GM12864 (cell line): ENCODE measurements around the gene C9orf40.

Source experiments
- DNase-seq: peaks from one replicate; pipeline ENCODE4 v3.0.0-alpha.2; 2011; ENCODE audit warnings: low read depth
- H3K4me3 ChIP-seq: 2 replicates; pipeline ENCODE4 v1.5.1; 2011; ENCODE audit warnings: mild to moderate bottlenecking, low read depth, low read length, control low read depth
- TF ChIP-seq, protein P1 (sequence below): IDR thresholded peaks from 2 replicates; pipeline ENCODE4 v1.5.1; 2011; ENCODE audit warnings: low read depth, mild to moderate bottlenecking, moderate library complexity, low read length, control low read depth, inconsistent platforms; ENCODE audit errors: missing control alignments

C9orf40 gene, protein sequence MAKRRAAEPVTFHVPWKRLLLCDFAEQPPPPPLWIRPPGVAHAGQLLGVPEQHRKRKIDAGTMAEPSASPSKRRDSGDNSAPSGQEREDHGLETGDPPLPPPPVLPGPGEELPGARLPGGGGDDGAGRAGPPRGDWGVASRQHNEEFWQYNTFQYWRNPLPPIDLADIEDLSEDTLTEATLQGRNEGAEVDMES

DNA sequence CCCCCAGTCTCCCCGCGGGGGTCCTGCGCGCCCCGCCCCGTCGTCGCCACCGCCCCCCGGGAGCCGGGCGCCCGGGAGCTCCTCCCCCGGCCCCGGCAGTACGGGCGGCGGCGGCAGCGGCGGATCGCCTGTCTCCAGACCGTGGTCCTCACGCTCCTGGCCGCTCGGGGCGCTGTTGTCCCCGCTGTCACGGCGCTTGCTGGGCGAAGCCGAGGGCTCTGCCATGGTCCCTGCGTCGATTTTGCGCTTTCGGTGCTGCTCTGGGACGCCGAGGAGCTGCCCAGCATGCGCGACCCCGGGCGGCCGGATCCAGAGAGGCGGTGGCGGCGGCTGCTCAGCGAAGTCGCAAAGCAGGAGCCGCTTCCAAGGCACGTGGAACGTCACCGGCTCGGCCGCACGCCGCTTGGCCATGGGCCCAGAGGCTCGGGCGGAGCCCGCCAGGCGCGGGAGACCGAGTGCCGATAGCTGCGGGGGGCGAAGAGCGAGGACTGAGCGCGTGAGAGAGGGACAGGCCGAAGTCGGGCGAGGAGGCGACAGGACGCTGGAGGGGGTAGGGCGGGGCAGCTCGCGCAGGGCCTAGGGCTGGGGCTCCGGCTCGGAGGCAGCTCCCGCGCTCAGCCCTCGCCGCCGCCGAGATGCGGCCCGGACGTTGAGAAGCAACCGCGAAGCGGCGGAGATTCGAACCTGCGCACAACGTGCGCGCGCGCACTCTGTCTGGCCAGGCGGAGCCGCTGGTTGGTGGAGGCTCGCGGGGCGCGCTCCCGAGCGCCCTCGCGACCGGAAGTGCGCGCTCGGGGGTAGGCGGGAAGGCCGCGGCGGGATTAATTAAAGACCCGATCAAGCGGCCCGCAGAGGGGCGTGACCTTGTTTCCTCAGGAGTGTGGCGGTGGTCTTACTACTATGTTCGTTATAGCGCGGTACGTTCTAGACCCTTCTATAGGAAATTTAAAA, at the start of gene C9orf40:
C9orf40 (minus strand) TSS at position 712 of the 951 bp plus-strand sequence; CDS start at position 411, 301 bp downstream.
- H3K4me3 ChIP-seq, result peak within 1 kb of the TSS; percentile 73
- DNase-seq, result peak; percentile 69
- TF ChIP-seq, protein P1, sequence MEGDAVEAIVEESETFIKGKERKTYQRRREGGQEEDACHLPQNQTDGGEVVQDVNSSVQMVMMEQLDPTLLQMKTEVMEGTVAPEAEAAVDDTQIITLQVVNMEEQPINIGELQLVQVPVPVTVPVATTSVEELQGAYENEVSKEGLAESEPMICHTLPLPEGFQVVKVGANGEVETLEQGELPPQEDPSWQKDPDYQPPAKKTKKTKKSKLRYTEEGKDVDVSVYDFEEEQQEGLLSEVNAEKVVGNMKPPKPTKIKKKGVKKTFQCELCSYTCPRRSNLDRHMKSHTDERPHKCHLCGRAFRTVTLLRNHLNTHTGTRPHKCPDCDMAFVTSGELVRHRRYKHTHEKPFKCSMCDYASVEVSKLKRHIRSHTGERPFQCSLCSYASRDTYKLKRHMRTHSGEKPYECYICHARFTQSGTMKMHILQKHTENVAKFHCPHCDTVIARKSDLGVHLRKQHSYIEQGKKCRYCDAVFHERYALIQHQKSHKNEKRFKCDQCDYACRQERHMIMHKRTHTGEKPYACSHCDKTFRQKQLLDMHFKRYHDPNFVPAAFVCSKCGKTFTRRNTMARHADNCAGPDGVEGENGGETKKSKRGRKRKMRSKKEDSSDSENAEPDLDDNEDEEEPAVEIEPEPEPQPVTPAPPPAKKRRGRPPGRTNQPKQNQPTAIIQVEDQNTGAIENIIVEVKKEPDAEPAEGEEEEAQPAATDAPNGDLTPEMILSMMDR, result peak; percentile 87

DNA sequence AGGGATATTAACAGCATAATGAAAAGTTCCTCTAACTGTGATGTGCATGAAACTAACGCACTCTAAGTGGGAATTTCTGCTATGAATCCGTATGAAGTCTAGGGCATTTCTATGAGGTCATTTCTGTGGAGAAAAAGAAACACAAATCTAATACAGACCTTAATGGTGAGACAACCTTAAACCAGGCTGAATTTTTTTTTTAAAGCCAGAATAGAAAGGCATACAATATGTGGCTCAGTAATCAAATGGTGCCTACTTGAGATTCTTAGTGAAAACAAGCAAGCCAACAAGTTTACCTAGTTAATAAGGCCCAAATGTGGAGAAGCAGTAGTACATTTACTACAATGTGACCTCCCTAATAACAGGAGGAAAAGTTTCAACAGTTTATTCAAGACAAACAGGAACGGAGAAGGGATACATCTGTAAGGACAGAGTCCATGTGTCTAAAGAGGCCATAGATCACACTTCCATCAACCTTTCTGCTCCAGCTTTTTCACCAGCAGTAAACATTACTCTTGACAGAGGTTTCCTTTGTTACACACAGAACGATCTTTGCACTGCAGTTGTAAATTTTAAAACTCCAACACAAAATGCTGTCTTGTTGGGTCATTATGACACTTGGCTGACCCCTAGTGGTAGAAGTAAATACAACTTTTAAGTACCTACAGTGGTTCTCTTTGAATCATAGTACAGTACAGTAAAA, 49.2 kb upstream of the C9orf40 start:
- TF ChIP-seq, protein P1, result peak; percentile 71
- no peak overlapping the region for H3K4me3 ChIP-seq
- DNase-seq, result peak; percentile 75

DNA sequence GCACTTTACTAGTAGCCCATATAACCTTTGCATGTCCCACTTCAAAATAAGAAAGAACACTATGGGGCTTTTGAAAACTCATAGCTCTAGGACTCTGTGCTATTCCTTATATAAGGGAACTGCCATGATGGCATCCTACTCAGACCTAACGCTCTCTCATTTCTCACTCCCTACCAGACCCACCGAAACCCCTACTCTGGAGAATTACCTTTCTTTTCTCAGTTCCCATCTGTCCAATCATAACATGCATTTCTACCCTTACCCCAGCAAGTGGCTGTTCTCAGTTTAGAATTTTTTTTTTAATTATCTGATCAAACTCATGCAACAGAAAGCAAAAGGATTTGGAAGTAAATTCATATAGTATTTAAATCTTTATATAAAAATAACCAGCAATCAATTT, 48.1 kb upstream of the C9orf40 start:
- no peak overlapping the region for H3K4me3 ChIP-seq
- TF ChIP-seq, protein P1, result no peak
- DNase-seq, result no peak

DNA sequence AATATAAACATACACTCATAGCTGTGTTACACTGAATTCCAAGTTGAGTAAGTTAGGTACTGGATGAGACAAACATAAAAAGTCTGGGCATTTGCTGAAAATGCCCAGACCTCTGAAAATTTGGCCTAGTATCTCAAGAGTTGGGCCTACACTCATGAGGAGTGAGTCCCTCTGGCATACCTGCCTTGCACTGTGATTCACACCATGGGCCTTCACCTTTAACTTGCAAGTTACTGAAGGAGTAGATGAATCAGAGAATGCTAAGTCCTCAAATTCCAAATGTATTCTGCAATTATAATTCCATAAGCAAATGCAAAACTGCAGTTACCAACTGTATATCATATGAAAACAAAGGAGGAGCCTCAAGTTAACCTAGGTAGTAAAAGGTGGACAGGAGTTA, 32.3 kb upstream of the C9orf40 start:
- TF ChIP-seq, protein P1, result no peak

DNA sequence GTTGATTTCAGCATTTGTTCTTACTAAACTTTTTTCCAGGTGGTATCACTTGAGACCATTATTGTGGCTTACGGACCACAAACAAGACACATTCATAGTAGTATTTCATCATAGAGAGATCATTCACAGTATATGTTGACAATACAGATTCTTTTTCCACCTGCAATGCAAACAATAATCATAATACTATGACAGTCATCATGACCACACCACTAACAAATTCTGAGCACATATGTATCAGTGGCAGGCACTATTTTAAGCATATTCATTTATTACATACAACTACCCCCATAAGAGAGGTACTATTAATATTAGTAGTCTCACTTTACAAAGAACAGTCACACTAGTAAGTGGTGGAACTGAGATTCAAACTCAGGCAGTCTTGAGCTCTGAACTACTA, 31.0 kb upstream of the C9orf40 start:
- TF ChIP-seq, protein P1, result no peak
- H3K4me3 ChIP-seq, result no peak overlapping the region
- DNase-seq, result no peak

More for the DNA sequence above, 32.3 kb upstream of the C9orf40 start:
- H3K4me3 ChIP-seq, result no peak overlapping the region
- DNase-seq, result no peak

DNA sequence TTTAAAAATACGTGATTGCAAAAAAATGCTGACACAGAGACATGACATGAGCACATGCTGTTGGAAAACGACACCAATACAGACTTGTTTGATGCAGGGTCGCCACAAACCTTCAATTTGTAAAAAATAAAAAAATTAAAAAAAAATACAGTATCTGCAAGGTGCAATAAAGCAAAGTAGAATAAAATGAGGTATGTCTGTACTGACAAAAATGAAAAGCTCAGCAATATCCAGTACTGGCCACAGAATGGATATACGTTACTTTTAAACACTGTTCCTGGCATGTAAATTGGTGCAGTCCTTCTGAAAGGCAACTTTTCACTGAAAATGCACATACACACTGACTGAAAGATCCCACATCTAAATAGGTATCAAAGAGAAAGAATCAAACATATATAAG, 27.1 kb upstream of the C9orf40 start:
- H3K4me3 ChIP-seq, result no peak overlapping the region
- no peak for DNase-seq
- TF ChIP-seq, protein P1, result no peak
